NT2/D1 (cell line): ENCODE data around the gene ESRRB.

Experiments used
- DNase-seq: peaks from one replicate; pipeline ENCODE4 v3.0.0-alpha.2; 2011; ENCODE audit warnings: low read depth, low spot score
- H3K27me3 ChIP-seq: 2 replicates; pipeline ENCODE4 v1.6.0; 2011; ENCODE audit warnings: mild to moderate bottlenecking; ENCODE audit not compliant: insufficient read length, insufficient read depth
- H3K36me3 ChIP-seq: 2 replicates; pipeline ENCODE4 v1.6.1; 2011; ENCODE audit warnings: mild to moderate bottlenecking, low read length, mixed read lengths; ENCODE audit not compliant: insufficient read depth, insufficient read length
- H3K4me1 ChIP-seq: 2 replicates; pipeline ENCODE4 v1.5.1; 2011; ENCODE audit not compliant: insufficient read depth, insufficient read length
- H3K4me3 ChIP-seq: 2 replicates; pipeline ENCODE4 v1.5.1; 2011; ENCODE audit warnings: low read depth; ENCODE audit not compliant: insufficient read length
- H3K9ac ChIP-seq: 2 replicates; pipeline ENCODE4 v1.6.0; 2011; ENCODE audit warnings: low read depth; ENCODE audit not compliant: insufficient read length
- H3K9me3 ChIP-seq: 2 replicates; pipeline ENCODE4 v1.5.1; 2011; ENCODE audit warnings: mild to moderate bottlenecking, low read length; ENCODE audit not compliant: insufficient read depth
- SUZ12 ChIP-seq: IDR thresholded peaks from 2 replicates; pipeline ENCODE4 v1.6.1; 2011; ENCODE audit not compliant: insufficient read length, insufficient read depth; ENCODE audit errors: extremely low read depth
- YY1 ChIP-seq: IDR thresholded peaks from 2 replicates; pipeline ENCODE4 v1.6.1; 2011; ENCODE audit not compliant: insufficient read length, insufficient read depth
- ZNF274 ChIP-seq: IDR thresholded peaks from 2 replicates; pipeline ENCODE4 v1.6.1; 2011; ENCODE audit warnings: mild to moderate bottlenecking, low read depth, low read length

Gene ESRRB

GRCh38 chr14:76380991-76381390, 5.1 kb downstream of the ESRRB start:
- H3K4me1 ChIP-seq = no peaks in the 10 kb centered on the region
- no peaks in the 10 kb centered on the region for H3K9me3 ChIP-seq
- H3K27me3 ChIP-seq = peaks cover 36% of the 10 kb centered on the region
- TF ChIP-seq SUZ12 (no peak), YY1 (no peak), ZNF274 (no peak)
- no peaks in the 10 kb centered on the region for H3K36me3 ChIP-seq
- no peak for DNase-seq
- no peak overlapping the region for H3K9ac ChIP-seq
- no peak overlapping the region for H3K4me3 ChIP-seq

GRCh38 chr14:76381817-76382494, 6.0 kb downstream of the ESRRB start:
- no peaks in the 10 kb centered on the region for H3K36me3 ChIP-seq
- H3K9ac ChIP-seq = no peak overlapping the region
- H3K27me3 ChIP-seq = peaks cover 26% of the 10 kb centered on the region
- H3K4me3 ChIP-seq = no peak overlapping the region
- H3K9me3 ChIP-seq = no peaks in the 10 kb centered on the region
- DNase-seq = no peak
- TF ChIP-seq ZNF274 (no peak), SUZ12 (no peak), YY1 (no peak)
- H3K4me1 ChIP-seq = peaks cover 3% of the 10 kb centered on the region

- H3K27me3 ChIP-seq = peaks cover 21% of the 10 kb centered on the region
- H3K4me3 ChIP-seq = no peak overlapping the region
- H3K9ac ChIP-seq = no peak overlapping the region
- H3K36me3 ChIP-seq = no peaks in the 10 kb centered on the region
- TF ChIP-seq YY1 = no peak
- H3K4me1 ChIP-seq = peaks cover 6% of the 10 kb centered on the region
- H3K9me3 ChIP-seq = no peaks in the 10 kb centered on the region
- no peak for DNase-seq
Measured at GRCh38 chr14:76382495-76382832, 6.5 kb downstream of the ESRRB start.

GRCh38 chr14:76385435-76385834, 9.5 kb downstream of the ESRRB start:
- Histone ChIP-seq H3K27me3 (no peaks in the 10 kb centered on the region), H3K9me3 (no peaks in the 10 kb centered on the region), H3K9ac (no peak overlapping the region)

GRCh38 chr14:76386944-76387782, 11.2 kb downstream of the ESRRB start:
- TF ChIP-seq YY1 = no peak
- TF ChIP-seq SUZ12 = no peak
- TF ChIP-seq ZNF274 = no peak
- H3K27me3 ChIP-seq = no peaks in the 10 kb centered on the region

More at GRCh38 chr14:76385435-76385834, 9.5 kb downstream of the ESRRB start:
- TF ChIP-seq SUZ12 = no peak
- TF ChIP-seq YY1 = no peak
- TF ChIP-seq ZNF274 = no peak
- H3K36me3 ChIP-seq = no peaks in the 10 kb centered on the region
- no peak overlapping the region for H3K4me3 ChIP-seq
- H3K4me1 ChIP-seq = peaks cover 7% of the 10 kb centered on the region
- DNase-seq = no peak

GRCh38 chr14:76389841-76390240, 13.9 kb downstream of the ESRRB start:
- H3K4me1 ChIP-seq = peaks cover 7% of the 10 kb centered on the region
- H3K27me3 ChIP-seq = no peaks in the 10 kb centered on the region
- no peak for DNase-seq
- H3K9ac ChIP-seq = no peak overlapping the region
- no peaks in the 10 kb centered on the region for H3K9me3 ChIP-seq
- TF ChIP-seq SUZ12 (no peak), YY1 (no peak), ZNF274 (no peak)
- no peak overlapping the region for H3K4me3 ChIP-seq
- H3K36me3 ChIP-seq = no peaks in the 10 kb centered on the region

More at GRCh38 chr14:76386944-76387782, 11.2 kb downstream of the ESRRB start:
- Histone ChIP-seq H3K4me3 (no peak overlapping the region), H3K9ac (peak overlapping the region; percentile 56), H3K4me1 (peaks cover 7% of the 10 kb centered on the region), H3K9me3 (no peaks in the 10 kb centered on the region), H3K36me3 (no peaks in the 10 kb centered on the region)
- DNase-seq = peak; percentile 42

GRCh38 chr14:76390621-76391020, 14.7 kb downstream of the ESRRB start:
- Histone ChIP-seq H3K27me3 (no peaks in the 10 kb centered on the region), H3K36me3 (no peaks in the 10 kb centered on the region), H3K4me3 (no peak overlapping the region), H3K4me1 (peaks cover 7% of the 10 kb centered on the region), H3K9me3 (no peaks in the 10 kb centered on the region), H3K9ac (no peak overlapping the region)
- TF ChIP-seq ZNF274 (no peak), YY1 (no peak), SUZ12 (no peak)
- no peak for DNase-seq
